NCI-H748 (cell line): ENCODE results near the gene DECR2.
"Not testable (repeated sequence)": the region's sequence is repeated elsewhere in the genome, so short reads cannot be mapped to it uniquely, and the experiment has no call there.

ENCODE experiments used
- DNase-seq: peaks from one replicate; lab custom pipeline; 2025; ENCODE audit not compliant: unreplicated experiment; lab: John Stamatoyannopoulos, UW

DECR2 gene

GRCh38 chr16:366476-366875, 35.2 kb upstream of the DECR2 start:
- DNase-seq, result no peak

GRCh38 chr16:367333-367903, 34.3 kb upstream of the DECR2 start:
- DNase-seq, result no peak

GRCh38 chr16:368388-369158, 33.1 kb upstream of the DECR2 start:
- DNase-seq, result no peak

GRCh38 chr16:369275-369865, 32.3 kb upstream of the DECR2 start:
- DNase-seq, result no peak

GRCh38 chr16:369866-370436, 31.7 kb upstream of the DECR2 start:
- no peak for DNase-seq

- DNase-seq, result peak; percentile 89
These were observed 31.2 kb upstream of the DECR2 start, which contains the start of gene MRPL28 for GRCh38 chr16:370443-370842. Gene MRPL28 (minus strand): TSS chr16:370538. CDS start chr16:370218, 320 bp downstream.

GRCh38 chr16:370979-371514, 30.6 kb upstream of the DECR2 start:
- no peak for DNase-seq

GRCh38 chr16:371515-372301, 30.0 kb upstream of the DECR2 start:
- DNase-seq, result no peak

GRCh38 chr16:372302-372983, 29.2 kb upstream of the DECR2 start:
- DNase-seq, result no peak

- no peak for DNase-seq
These were observed 28.6 kb upstream of the DECR2 start for GRCh38 chr16:373020-373598.

GRCh38 chr16:373848-374615, 27.7 kb upstream of the DECR2 start:
- DNase-seq, result no peak

GRCh38 chr16:374616-374926, 27.1 kb upstream of the DECR2 start:
- no peak for DNase-seq

- no peak for DNase-seq
These were observed 26.5 kb upstream of the DECR2 start for GRCh38 chr16:375212-375611.

GRCh38 chr16:375927-376816, 25.5 kb upstream of the DECR2 start:
- no peak for DNase-seq

- no peak for DNase-seq
These were observed 24.8 kb upstream of the DECR2 start for GRCh38 chr16:376817-377418.

GRCh38 chr16:377419-377951, 24.2 kb upstream of the DECR2 start:
- no peak for DNase-seq

GRCh38 chr16:378113-378820, 23.4 kb upstream of the DECR2 start:
- not testable (repeated sequence) for DNase-seq
